HG03039 (cell line): Measurements from ENCODE around the gene SBF2.

Source experiments
- ATAC-seq: cut with Tn5 transposase; IDR thresholded peaks from one replicate; pipeline ENCODE4 v1.9.1; 2021; ENCODE audit warnings: mild to moderate bottlenecking, moderate library complexity; ENCODE audit not compliant: unreplicated experiment

The SBF2 gene

GRCh38 chr11:10317776-10318526 is 23.9 kb upstream of the SBF2 start:
- ATAC-seq: peak; percentile 44

GRCh38 chr11:10317151-10317755 is 23.2 kb upstream of the SBF2 start:
- no peak for ATAC-seq

GRCh38 chr11:10315083-10315482 is 21.1 kb upstream of the SBF2 start:
- ATAC-seq: no peak

DNA sequence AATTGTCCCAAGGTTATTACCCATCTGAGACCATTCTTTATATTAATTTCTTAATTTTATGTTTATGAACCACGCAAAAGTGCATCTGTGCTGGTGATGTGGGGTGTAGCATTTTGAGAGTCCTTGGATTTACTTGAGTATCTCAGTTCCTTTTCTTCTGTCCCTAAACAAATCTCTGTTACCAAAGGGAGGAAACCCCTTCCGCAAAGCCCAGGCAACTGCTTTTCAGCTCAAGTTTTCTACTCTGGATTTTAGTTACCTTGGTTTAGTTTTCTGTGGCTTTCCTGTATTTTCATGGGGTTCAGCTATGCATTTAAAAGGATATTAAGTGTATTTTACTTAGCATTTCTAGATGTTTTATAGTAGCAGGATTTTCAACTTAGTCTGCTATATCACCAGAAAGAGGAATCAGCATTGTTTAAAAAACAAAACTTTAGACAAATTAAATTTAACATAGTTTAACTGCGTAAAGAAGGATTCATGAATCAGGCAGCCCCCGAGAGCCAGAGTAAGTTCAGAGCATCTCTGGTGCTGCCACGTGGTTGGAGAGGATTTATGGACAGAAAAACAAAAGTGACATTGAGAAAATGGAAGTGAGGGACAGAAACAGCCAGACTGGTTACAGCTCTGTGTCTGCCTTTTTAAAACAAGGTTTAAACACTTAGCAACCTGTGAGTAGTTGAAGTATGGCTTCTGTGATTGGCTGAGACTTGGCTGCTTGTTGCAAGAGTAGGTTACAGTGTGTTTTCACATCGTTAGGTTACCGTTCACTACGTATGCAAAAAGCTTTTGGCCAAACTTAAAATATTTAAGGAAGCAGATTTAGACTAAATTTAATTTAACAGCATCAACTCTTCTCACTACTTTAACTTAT is 20.4 kb upstream of the SBF2 start:
- peak; percentile 66 for ATAC-seq

- ATAC-seq: no peak
Observed at GRCh38 chr11:10311802-10312201, 17.8 kb upstream of the SBF2 start.

GRCh38 chr11:10310301-10310841 is 16.4 kb upstream of the SBF2 start:
- no peak for ATAC-seq

DNA sequence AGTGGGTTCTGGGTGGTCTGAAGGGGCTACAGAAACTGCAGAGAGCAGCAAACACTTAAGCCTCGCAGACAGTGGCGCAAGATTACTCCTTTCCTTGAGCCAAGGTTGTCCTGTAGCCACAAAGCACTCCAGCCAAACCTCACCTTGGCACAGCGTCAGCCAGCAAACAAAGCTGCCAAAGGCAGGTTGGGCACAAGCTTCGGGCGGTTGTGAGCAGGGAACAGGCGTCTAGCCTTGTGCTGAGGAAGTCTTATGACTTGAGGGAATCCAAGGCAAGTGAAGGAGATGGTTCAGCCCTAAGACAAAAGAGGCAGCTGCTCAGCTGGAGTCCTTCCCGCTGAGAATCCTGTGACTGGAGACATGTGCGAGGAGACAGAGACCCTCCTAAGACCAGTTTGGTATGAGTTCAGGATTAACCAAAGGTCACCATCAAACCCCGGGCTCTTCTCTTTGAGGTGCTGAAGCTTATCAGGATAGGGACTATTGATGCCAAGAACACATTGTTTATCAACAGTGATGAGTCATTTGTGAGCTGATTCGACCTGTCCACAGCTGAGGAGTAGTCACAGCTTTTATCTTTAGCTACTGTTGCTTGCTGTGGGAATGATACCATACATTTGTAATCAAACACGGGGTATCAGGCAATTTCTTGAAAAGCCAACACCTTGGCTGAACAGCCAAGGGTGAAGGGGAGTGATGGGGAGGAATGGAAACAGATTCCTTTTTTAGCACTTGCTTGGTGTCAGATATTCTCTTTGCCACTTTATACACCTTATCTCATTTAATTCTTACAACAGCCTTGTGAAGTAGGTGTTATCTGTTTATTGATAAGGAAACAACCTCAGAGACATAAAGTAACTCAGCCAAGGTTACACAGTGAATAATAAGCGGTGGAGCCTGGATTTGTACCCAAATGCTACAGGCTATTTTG is 15.4 kb upstream of the SBF2 start:
- no peak for ATAC-seq

GRCh38 chr11:10308201-10308954 is 14.4 kb upstream of the SBF2 start:
- no peak for ATAC-seq

DNA sequence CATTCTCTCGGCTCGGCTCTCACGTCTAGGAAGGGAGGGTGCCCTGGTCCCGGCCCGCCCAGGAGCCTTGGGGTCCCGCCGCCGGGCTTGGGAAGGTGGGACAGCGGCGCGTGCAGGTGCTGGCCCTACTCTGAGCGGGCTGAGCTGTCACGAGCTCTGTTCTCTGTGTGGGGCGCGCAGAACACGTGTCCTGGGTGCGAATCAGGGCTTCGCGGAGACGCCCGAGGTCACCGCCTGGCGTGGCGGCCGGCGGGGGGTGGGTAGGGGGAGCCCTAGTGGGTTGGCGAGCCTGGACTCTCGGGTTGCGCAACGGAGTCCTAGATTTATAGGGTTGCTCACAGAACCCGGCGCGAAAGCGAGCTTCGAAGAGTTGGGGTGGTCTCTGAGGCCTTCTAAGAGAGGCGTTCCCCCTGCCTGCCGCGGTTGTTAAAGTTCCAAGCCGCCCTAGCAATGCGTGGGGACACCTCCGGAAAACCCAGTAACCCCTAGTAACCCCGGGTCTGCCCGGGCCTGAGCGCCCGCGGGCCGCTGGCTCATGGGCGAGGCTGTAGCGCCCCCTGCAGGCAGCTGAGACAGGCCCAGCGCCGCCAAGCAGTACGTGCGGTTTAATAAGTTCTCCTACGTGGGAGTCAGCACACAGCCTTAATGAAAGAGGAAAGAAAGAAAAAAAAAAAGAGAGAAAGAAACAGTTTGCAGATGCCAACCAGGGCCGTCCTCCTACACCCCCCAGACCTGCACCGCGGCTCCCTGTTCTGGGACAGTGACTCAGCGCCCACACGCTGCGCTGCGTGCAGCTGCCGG is 13.6 kb upstream of the SBF2 start:
- peak; percentile 59 for ATAC-seq

DNA sequence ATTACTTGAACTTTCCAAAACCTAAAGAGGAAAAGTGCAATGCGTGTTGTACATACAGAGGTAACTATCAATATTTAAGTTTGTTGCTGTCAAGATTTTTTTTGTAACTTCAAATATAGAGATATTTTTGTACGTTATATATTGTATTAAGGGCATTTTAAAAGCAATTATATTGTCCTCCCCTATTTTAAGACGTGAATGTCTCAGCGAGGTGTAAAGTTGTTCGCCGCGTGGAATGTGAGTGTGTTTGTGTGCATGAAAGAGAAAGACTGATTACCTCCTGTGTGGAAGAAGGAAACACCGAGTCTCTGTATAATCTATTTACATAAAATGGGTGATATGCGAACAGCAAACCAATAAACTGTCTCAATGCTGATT is 13.0 kb upstream of the SBF2 start:
- no peak for ATAC-seq

DNA sequence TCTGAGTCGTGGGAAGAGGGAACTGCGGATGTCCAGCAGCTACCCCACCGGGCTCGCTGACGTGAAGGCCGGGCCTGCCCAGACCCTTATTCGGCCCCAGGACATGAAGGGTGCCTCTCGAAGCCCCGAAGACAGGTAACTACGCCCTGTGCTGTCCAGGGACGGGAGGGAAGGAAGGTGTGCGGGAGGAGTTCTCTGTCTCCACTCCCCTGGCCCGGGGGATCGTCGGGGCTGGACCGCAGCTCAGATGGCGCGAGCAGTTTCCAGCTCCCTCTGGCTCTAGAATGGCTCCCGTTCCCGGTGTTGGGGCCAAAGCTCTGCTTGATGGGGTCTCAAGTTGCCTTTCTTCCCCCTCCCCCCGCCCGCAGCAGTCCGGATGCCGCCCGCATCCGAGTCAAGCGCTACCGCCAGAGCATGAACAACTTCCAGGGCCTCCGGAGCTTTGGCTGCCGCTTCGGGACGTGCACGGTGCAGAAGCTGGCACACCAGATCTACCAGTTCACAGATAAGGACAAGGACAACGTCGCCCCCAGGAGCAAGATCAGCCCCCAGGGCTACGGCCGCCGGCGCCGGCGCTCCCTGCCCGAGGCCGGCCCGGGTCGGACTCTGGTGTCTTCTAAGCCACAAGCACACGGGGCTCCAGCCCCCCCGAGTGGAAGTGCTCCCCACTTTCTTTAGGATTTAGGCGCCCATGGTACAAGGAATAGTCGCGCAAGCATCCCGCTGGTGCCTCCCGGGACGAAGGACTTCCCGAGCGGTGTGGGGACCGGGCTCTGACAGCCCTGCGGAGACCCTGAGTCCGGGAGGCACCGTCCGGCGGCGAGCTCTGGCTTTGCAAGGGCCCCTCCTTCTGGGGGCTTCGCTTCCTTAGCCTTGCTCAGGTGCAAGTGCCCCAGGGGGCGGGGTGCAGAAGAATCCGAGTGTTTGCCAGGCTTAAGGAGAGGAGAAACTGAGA is 12.2 kb upstream of the SBF2 start:
- ATAC-seq: no peak

GRCh38 chr11:10305262-10305963 is 11.4 kb upstream of the SBF2 start:
- no peak for ATAC-seq

- ATAC-seq: no peak
Observed at GRCh38 chr11:10304495-10305261, 10.7 kb upstream of the SBF2 start, which contains the start of gene ADM. ADM (plus strand) TSS chr11:10305073; CDS start chr11:10305701, 628 bp downstream.

- ATAC-seq: no peak
Observed at GRCh38 chr11:10303558-10304363, 9.7 kb upstream of the SBF2 start.

DNA sequence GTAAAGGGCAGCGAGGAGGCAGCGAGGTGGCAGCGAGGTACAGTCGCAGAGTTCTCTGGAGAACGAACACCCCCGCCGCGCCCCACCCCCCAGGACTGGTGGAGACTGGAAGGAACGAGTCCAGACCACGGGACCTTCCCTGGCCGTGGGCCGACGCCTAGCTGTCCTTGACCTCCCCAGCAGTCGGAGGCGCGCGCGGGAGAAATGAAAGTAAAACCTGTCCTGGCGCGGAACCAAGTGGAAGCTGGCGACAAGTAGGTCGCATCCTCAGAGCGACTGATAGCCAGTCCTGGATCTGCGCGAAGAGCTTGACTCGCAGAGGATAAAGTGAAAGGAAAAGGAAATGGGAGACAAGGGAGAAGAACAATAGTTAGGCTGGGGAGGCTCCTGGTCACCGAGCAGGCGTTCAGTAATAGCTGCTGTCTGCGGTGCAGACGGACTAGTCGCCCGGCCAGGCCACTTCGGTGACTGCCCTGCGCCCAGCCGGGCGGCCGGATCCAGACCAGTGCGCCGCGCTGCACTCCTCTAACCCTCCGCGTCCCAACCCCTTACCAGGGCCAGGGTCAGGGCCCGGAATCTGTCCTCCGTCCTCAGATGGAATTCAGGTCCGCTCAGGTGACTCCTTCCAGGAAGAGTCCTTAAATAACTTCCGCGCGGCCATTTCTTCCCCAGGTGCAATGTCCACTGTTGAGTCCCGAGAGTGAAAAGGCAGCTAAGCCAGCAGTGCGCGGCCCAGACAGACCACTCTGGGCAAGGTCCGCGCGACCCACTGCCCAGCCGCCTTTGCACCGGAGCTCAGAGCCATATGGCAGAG is 8.9 kb upstream of the SBF2 start:
- no peak for ATAC-seq
